OCI-LY3 (cell line): ENCODE measurements around the gene PIM3.

Experiments used
- EZH2phosphoT487 ChIP-seq: fragments of 200-600 bp; shearing (Covaris generic); IDR thresholded peaks from 2 replicates; pipeline ENCODE4 v1.6.1; 2018; ENCODE audit warnings: antibody characterized with exemption, mixed run types, low read depth
- TF ChIP-seq, protein P1 (sequence below): fragments of 200-600, 300-600 bp; sonication (generic); IDR thresholded peaks from 2 replicates; pipeline ENCODE4 v1.5.1; 2014; ENCODE audit warnings: antibody characterized with exemption, low read length, low read depth

DNA sequence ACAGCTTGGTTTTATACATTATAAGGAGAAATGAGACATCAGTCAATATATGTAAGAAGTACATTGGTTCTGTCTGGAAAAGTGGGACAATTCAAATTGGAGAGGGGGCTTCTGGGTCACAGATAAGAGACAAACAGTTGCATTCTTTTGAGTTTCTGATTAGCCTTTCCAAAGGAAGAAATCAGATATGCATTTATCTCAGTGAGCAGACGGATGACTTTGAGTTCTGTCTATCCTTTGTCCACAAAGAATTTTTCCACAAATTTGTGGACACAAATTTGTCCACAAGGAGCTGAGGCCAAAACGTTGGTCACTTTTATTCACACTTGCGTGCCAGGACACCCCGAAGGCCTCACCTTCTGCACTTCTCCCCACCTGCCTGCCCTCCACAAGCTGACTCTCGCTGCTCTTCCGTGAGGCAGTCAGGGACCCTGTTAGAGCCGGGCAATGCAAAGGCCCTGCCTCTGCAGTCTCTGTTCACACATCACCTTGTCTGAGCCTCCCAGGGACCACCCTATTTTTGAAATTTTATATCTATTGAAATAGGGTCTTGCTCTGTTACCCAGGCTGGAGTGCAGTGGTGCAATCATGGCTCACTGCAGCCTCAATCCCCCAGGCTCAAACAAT lies 31.4 kb downstream of the PIM3 start:
- TF ChIP-seq, protein P1, sequence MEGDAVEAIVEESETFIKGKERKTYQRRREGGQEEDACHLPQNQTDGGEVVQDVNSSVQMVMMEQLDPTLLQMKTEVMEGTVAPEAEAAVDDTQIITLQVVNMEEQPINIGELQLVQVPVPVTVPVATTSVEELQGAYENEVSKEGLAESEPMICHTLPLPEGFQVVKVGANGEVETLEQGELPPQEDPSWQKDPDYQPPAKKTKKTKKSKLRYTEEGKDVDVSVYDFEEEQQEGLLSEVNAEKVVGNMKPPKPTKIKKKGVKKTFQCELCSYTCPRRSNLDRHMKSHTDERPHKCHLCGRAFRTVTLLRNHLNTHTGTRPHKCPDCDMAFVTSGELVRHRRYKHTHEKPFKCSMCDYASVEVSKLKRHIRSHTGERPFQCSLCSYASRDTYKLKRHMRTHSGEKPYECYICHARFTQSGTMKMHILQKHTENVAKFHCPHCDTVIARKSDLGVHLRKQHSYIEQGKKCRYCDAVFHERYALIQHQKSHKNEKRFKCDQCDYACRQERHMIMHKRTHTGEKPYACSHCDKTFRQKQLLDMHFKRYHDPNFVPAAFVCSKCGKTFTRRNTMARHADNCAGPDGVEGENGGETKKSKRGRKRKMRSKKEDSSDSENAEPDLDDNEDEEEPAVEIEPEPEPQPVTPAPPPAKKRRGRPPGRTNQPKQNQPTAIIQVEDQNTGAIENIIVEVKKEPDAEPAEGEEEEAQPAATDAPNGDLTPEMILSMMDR: no peak
- TF ChIP-seq EZH2phosphoT487: no peak
